Upper lobe of left lung (tissue), 6 donors: ENCODE data around the gene UNCX. TPM values are rescaled to one million over a fixed set of nuclear protein-coding genes. Genes with fewer than 3 reads are reported as not detected.
"Not testable (repeated sequence)": the region's sequence is repeated elsewhere in the genome, so short reads cannot be mapped to it uniquely, and the experiment has no call there.

Experiments
- ATAC-seq, 2 donors: fragments of 200-7000 bp; cut with Tn5 transposase; one replicate each; pipeline ENCODE4 v1.9.1; 2022; ENCODE audit warnings: mild to moderate bottlenecking in 2 of 2, moderate library complexity in 2 of 2; ENCODE audit not compliant: low FRiP score in 2 of 2
- DNase-seq, 2 donors: peaks; one replicate each; pipeline ENCODE4 v3.0.0-alpha.2; 2019 to 2020
- H3K27ac ChIP-seq, 4 donors: fragments of 200-600 bp; sonication (generic); one replicate each; pipeline ENCODE4 v1.5.1; 2016 to 2019
- H3K27me3 ChIP-seq, 4 donors: fragments of 200-600 bp; sonication (generic); one replicate each; pipeline ENCODE4 v1.5.1; 2017 to 2019
- H3K36me3 ChIP-seq, 4 donors: fragments of 200-600 bp; sonication (generic); one replicate each; pipeline ENCODE4 v1.5.1; 2016 to 2019
- H3K4me1 ChIP-seq, 4 donors: fragments of 200-600 bp; sonication (generic); one replicate each; pipeline ENCODE4 v1.5.1; 2018 to 2019
- H3K4me3 ChIP-seq, 4 donors: fragments of 200-600 bp; sonication (generic); one replicate each; pipeline ENCODE4 v1.5.1; 2017 to 2019; ENCODE audit warnings: mild to moderate bottlenecking in 2 of 4, moderate library complexity in 1 of 4
- H3K9me3 ChIP-seq, 4 donors: fragments of 200-600 bp; sonication (generic); one replicate each; pipeline ENCODE4 v1.5.1; 2018 to 2019
- CTCF ChIP-seq, 6 experiments: fragments of 450-650 bp in 4 of 6; fragments of 200-600 bp in 2 of 6; sonication (generic) in 2 of 6; IDR thresholded peaks; one replicate each; pipeline ENCODE4 v1.5.1; 2016 to 2019; ENCODE audit warnings: antibody characterized with exemption in 6 of 6
- EP300 ChIP-seq, 4 donors: sonication (generic); formaldehyde crosslinking; IDR thresholded peaks; one replicate each; pipeline ENCODE4 v1.5.1; 2017; ENCODE audit warnings: antibody characterized with exemption in 4 of 4, control low read depth in 2 of 4
- POLR2A ChIP-seq, 4 donors: fragments of 450-650 bp; IDR thresholded peaks; one replicate each; pipeline ENCODE4 v1.5.1; 2016 to 2017; ENCODE audit warnings: antibody characterized with exemption in 4 of 4, mild to moderate bottlenecking in 2 of 4
- POLR2AphosphoS5 ChIP-seq, 2 donors: sonication (generic); formaldehyde crosslinking; IDR thresholded peaks; one replicate each; pipeline ENCODE4 v1.5.1; 2017; ENCODE audit warnings: antibody characterized with exemption in 2 of 2
- WGBS, 2 donors: methylation state at CpG; one replicate each; pipeline ENCODE4 v1.1.5; 2017 to 2018; 5-methylcytosine and 5-hydroxymethylcytosine counted together
- total RNA-seq, 6 donors: library from RNA; depleted of rRNA in 4 of 6; stranded (reverse); fragments of >200 nt in 4 of 6; gene quantifications; one replicate each; pipeline versions ENCODE4 v1.1.0 to v1.2.1, GENCODE V29; 2016 to 2021
- donor health status: DM: no; HTN: no; CAD: no; lungs with moderate emphysema.
- donor health status: DM: no; HTN: yes; CAD: no; lungs with severe emphysema.

Gene UNCX
- total RNA-seq, 6 donors from 2014 or later, result not detected

- 70 to 73% methylated on average over 53 to 61 of the region's 61 CpGs for WGBS, 2 donors
- no peak overlapping the region for H3K27ac ChIP-seq
- no peaks in the 10 kb centered on the region for H3K4me1 ChIP-seq
- ATAC-seq (no peak), DNase-seq (peak in 1 of 2 donors; percentile 68)
- TF ChIP-seq EP300 (IDR thresholded peaks at IDR 0.05) (no peak), POLR2A (IDR thresholded peaks at IDR 0.05) (no peak), POLR2AphosphoS5 (IDR thresholded peaks at IDR 0.05) (no peak), CTCF (IDR thresholded peaks at IDR 0.05) (no peak)
- H3K4me3 ChIP-seq, result no peak overlapping the region
- peaks cover 0 to 4% (median 0%) of the 10 kb centered on the region in 4 donors for H3K9me3 ChIP-seq
- H3K27me3 ChIP-seq, result peaks cover 0 to 3% (median 0%) of the 10 kb centered on the region in 4 donors
- no peaks in the 10 kb centered on the region for H3K36me3 ChIP-seq
These were observed 43.0 kb downstream of the UNCX start for GRCh38 chr7:1275451-1276381.

- Histone ChIP-seq H3K4me3 (no peak overlapping the region), H3K9me3 (peaks cover 0 to 4% (median 0%) of the 10 kb centered on the region in 4 donors), H3K27ac (no peak overlapping the region), H3K27me3 (no peaks in the 10 kb centered on the region), H3K4me1 (no peaks in the 10 kb centered on the region), H3K36me3 (no peaks in the 10 kb centered on the region)
- ATAC-seq, result no peak
- no peak for TF ChIP-seq CTCF (IDR thresholded peaks at IDR 0.05)
- TF ChIP-seq EP300 (IDR thresholded peaks at IDR 0.05), result no peak
- TF ChIP-seq POLR2AphosphoS5 (IDR thresholded peaks at IDR 0.05), result no peak
- TF ChIP-seq POLR2A (IDR thresholded peaks at IDR 0.05), result no peak
- DNase-seq, result no peak
- WGBS, 2 donors, result 91 to 98% methylated on average over 10 of the region's 10 CpGs
These were observed 44.0 kb downstream of the UNCX start for GRCh38 chr7:1276626-1277175.

GRCh38 chr7:1278543-1278942 is 45.9 kb downstream of the UNCX start:
- no peaks in the 10 kb centered on the region for H3K27me3 ChIP-seq
- TF ChIP-seq CTCF (IDR thresholded peaks at IDR 0.05) (no peak), EP300 (IDR thresholded peaks at IDR 0.05) (no peak), POLR2A (IDR thresholded peaks at IDR 0.05) (no peak), POLR2AphosphoS5 (IDR thresholded peaks at IDR 0.05) (no peak)
- WGBS, 2 donors, result 94 to 95% methylated on average over 10 of the region's 10 CpGs
- DNase-seq (no peak), ATAC-seq (no peak)
- H3K36me3 ChIP-seq, result no peaks in the 10 kb centered on the region
- H3K27ac ChIP-seq, result no peak overlapping the region
- no peak overlapping the region for H3K4me3 ChIP-seq
- no peaks in the 10 kb centered on the region for H3K4me1 ChIP-seq
- no peaks in the 10 kb centered on the region for H3K9me3 ChIP-seq

GRCh38 chr7:1279041-1279440 is 46.4 kb downstream of the UNCX start:
- Histone ChIP-seq H3K27ac (no peak overlapping the region), H3K4me3 (no peak overlapping the region), H3K9me3 (no peaks in the 10 kb centered on the region), H3K4me1 (no peaks in the 10 kb centered on the region), H3K36me3 (no peaks in the 10 kb centered on the region), H3K27me3 (no peaks in the 10 kb centered on the region)
- WGBS, 2 donors, result 78 to 90% methylated on average over 12 to 16 of the region's 16 CpGs
- ATAC-seq (no peak), DNase-seq (no peak)
- TF ChIP-seq CTCF (IDR thresholded peaks at IDR 0.05), result no peak
- TF ChIP-seq EP300 (IDR thresholded peaks at IDR 0.05), result no peak
- no peak for TF ChIP-seq POLR2A (IDR thresholded peaks at IDR 0.05)
- no peak for TF ChIP-seq POLR2AphosphoS5 (IDR thresholded peaks at IDR 0.05)

- not testable (repeated sequence) for H3K9me3 ChIP-seq, H3K27ac ChIP-seq, DNase-seq, H3K4me3 ChIP-seq, H3K36me3 ChIP-seq, H3K4me1 ChIP-seq, H3K27me3 ChIP-seq, ATAC-seq
- WGBS, 2 donors, result 71 to 77% methylated on average over 4 of the region's 4 CpGs
These were observed 47.2 kb downstream of the UNCX start for GRCh38 chr7:1279895-1280294.
